Endothelial cell of umbilical vein (primary cell): ENCODE data around the gene STC2. TPM values are rescaled to one million over a fixed set of nuclear protein-coding genes. Genes with fewer than 3 reads are reported as not detected.

Source experiments
- BruUV-seq: library from RNA; stranded (reverse); fragments of 400-500 nt; replicated peaks from 2 replicates; lab custom pipeline; 2021; lab: Mats Ljungman, UMichigan
- CTCF ChIA-PET: fragments of 300-600, 350-600 bp; sonication (Branson Sonifier 250); formaldehyde crosslinking; loops from one replicate; lab custom pipeline; 2021; ENCODE audit warnings: antibody characterized with exemption, inconsistent platforms; lab: Charles Lee
- POLR2A ChIA-PET: fragments of 300-600, 350-600 bp; sonication (Branson Sonifier 250); formaldehyde crosslinking; loops from one replicate; lab custom pipeline; 2021; ENCODE audit warnings: antibody characterized with exemption, inconsistent platforms; lab: Charles Lee
- DNase-seq: peaks from one replicate; pipeline ENCODE4 v3.0.0-alpha.2; 2011; ENCODE audit warnings: low read depth, low spot score
- FAIRE-seq: peaks from 2 replicates; lab custom pipeline; 2011; peaks lifted over from hg19 to GRCh38; lab: Jason Lieb, UNC
- H2AFZ ChIP-seq: 2 replicates; pipeline ENCODE4 v1.6.0; 2012; ENCODE audit warnings: low read depth, low read length, control low read depth, inconsistent platforms
- H3K27ac ChIP-seq: 2 replicates; pipeline ENCODE4 v1.5.1; 2011; ENCODE audit warnings: low read depth, mild to moderate bottlenecking, control low read depth, low read length, moderate library complexity; ENCODE audit not compliant: insufficient read depth
- H3K27me3 ChIP-seq, 2 experiments: 2 replicates each; pipeline versions ENCODE4 v1.6.0 to v1.6.1; 2011; ENCODE audit warnings: low read length in 2 of 2, mixed read lengths in 1 of 2; ENCODE audit not compliant: control insufficient read depth in 2 of 2, insufficient read depth in 2 of 2
- H3K36me3 ChIP-seq, 2 experiments: 2 replicates in 1 of 2; 3 replicates in 1 of 2; pipeline ENCODE4 v1.5.1; 2011; ENCODE audit warnings: low read length in 2 of 2, mild to moderate bottlenecking in 1 of 2, moderate library complexity in 1 of 2; ENCODE audit not compliant: control insufficient read depth in 2 of 2, insufficient read depth in 2 of 2; ENCODE audit errors: extremely low read depth in 1 of 2
- H3K4me1 ChIP-seq: 3 replicates; pipeline ENCODE4 v1.5.1; 2011; ENCODE audit warnings: mild to moderate bottlenecking, low read length; ENCODE audit not compliant: control insufficient read depth, insufficient read depth; ENCODE audit errors: extremely low read depth
- H3K4me2 ChIP-seq: 2 replicates; pipeline ENCODE4 v1.6.1; 2011; ENCODE audit warnings: low read length, control low read depth, mixed read lengths; ENCODE audit not compliant: insufficient read depth
- H3K4me3 ChIP-seq, 3 experiments: fragments of 200-600 bp in 1 of 3; sonication (generic), shearing (Covaris generic) in 1 of 3; replicated peaks in 1 of 3; 2 replicates each; pipeline ENCODE4 v1.5.1; 2011 to 2016; ENCODE audit warnings: control low read depth in 3 of 3, low read length in 3 of 3, mild to moderate bottlenecking in 2 of 3, inconsistent platforms in 1 of 3, low read depth in 1 of 3, moderate library complexity in 1 of 3; ENCODE audit not compliant: insufficient read depth in 1 of 3
- H3K79me2 ChIP-seq: 2 replicates; pipeline ENCODE4 v1.6.0; 2012; ENCODE audit warnings: low read length, inconsistent platforms; ENCODE audit not compliant: control insufficient read depth, insufficient read depth
- H3K9ac ChIP-seq: replicated peaks from 2 replicates; pipeline ENCODE3; 2011; ENCODE audit warnings: low read length, control low read depth; ENCODE audit not compliant: insufficient read depth; ENCODE audit errors: extremely low read depth
- H3K9me1 ChIP-seq: replicated peaks from 3 replicates; pipeline ENCODE4 v1.6.0; 2011; ENCODE audit warnings: mild to moderate bottlenecking, low read length; ENCODE audit not compliant: control insufficient read depth, insufficient read depth; ENCODE audit errors: extremely low read depth
- H3K9me3 ChIP-seq: replicated peaks from 2 replicates; pipeline ENCODE4 v1.5.1; 2012; ENCODE audit warnings: low read length, inconsistent platforms; ENCODE audit not compliant: control insufficient read depth, insufficient read depth
- H4K20me1 ChIP-seq: replicated peaks from 2 replicates; pipeline ENCODE3; 2011; ENCODE audit warnings: mild to moderate bottlenecking, low read length; ENCODE audit not compliant: control insufficient read depth, insufficient read depth; ENCODE audit errors: extremely low read depth
- CTCF ChIP-seq, 2 donors: IDR thresholded peaks; 1 replicate in 1 of 2; 2 replicates in 1 of 2; pipeline ENCODE4 v1.5.1; 2011; ENCODE audit warnings: low read length in 2 of 2, mild to moderate bottlenecking in 2 of 2, moderate library complexity in 2 of 2, control low read depth in 1 of 2, inconsistent platforms in 1 of 2, low read depth in 1 of 2; ENCODE audit not compliant: insufficient read depth in 1 of 2; ENCODE audit errors: extremely low read depth in 1 of 2
- EZH2 ChIP-seq: IDR thresholded peaks from 2 replicates; pipeline ENCODE4 v1.6.1; 2012; ENCODE audit warnings: borderline replicate concordance, low read depth, mild to moderate bottlenecking, moderate library complexity, low read length, inconsistent platforms; ENCODE audit not compliant: severe bottlenecking
- FOS ChIP-seq: IDR thresholded peaks from 2 replicates; pipeline ENCODE4 v1.6.1; 2011; ENCODE audit warnings: mild to moderate bottlenecking, low read length, moderate library complexity, borderline replicate concordance; ENCODE audit not compliant: insufficient read depth
- GATA2 ChIP-seq: IDR thresholded peaks from 2 replicates; pipeline ENCODE4 v1.7.0; 2011; ENCODE audit warnings: low read depth, mild to moderate bottlenecking, moderate library complexity, mixed read lengths, low read length; ENCODE audit not compliant: insufficient read length, insufficient read depth
- JUN ChIP-seq: IDR thresholded peaks from 2 replicates; pipeline ENCODE4 v1.6.1; 2011; ENCODE audit warnings: borderline replicate concordance, low read depth; ENCODE audit not compliant: insufficient read length, insufficient read depth
- MAX ChIP-seq: IDR thresholded peaks from 2 replicates; pipeline ENCODE4 v1.6.1; 2011; ENCODE audit not compliant: insufficient read depth, insufficient read length
- MYC ChIP-seq: IDR thresholded peaks from one replicate; pipeline ENCODE4 v1.6.1; 2011; ENCODE audit warnings: mild to moderate bottlenecking, low read depth, low read length
- POLR2A ChIP-seq: IDR thresholded peaks from 2 replicates; pipeline ENCODE4 v1.6.1; 2012; ENCODE audit warnings: low read depth, mild to moderate bottlenecking, control low read depth, low read length
- POLR2AphosphoS5 ChIP-seq: IDR thresholded peaks from 2 replicates; pipeline ENCODE4 v1.6.1; 2012; ENCODE audit warnings: low read depth, mild to moderate bottlenecking, control low read depth, low read length, moderate library complexity; ENCODE audit not compliant: insufficient read depth
- dilution Hi-C: fragments of 300-500 bp; cut with MboI; formaldehyde crosslinking; loops from one replicate; pipeline ENCODE4 v1.15.0; 2019; ENCODE audit warnings: low sequenced_read_pairs; ENCODE audit not compliant: extremely low pct_ligation_motif_present
- intact Hi-C: fragments of 100-400 bp; cut with micrococcal nuclease; formaldehyde crosslinking; loops from one replicate; pipeline ENCODE4 v1.10.0; 2022
- polyA plus RNA-seq, 4 experiments: library from polyadenylated mRNA; depleted of rRNA in 3 of 4; stranded (reverse) in 3 of 4; unstranded in 1 of 4; fragments of >200 nt; gene quantifications; 2 replicates each; pipeline versions ENCODE4 v1.2.1 to v1.2.3, GENCODE V29; 2011 to 2012; ENCODE audit warnings: missing spikeins in 1 of 4
- total RNA-seq: library from RNA; stranded (reverse); gene quantifications from 2 replicates; pipeline ENCODE4 v1.2.3, GENCODE V29; 2021

STC2 gene
- total and polyA plus RNA-seq, 2 donors (not counting 3 experiments of a cell fraction or from before 2014, with no cell fraction given), result 19.0 to 26.9 TPM

GRCh38 chr5:173296737-173297676, 31.2 kb downstream of the STC2 start:
- Histone ChIP-seq H3K27me3 (no peaks in the 10 kb centered on the region), H4K20me1 (no peaks in the 10 kb centered on the region), H3K9me3 (no peaks in the 10 kb centered on the region), H3K9ac (no peak overlapping the region), H3K79me2 (no peaks in the 10 kb centered on the region), H3K4me1 (peaks cover 23% of the 10 kb centered on the region), H2AFZ (no peak overlapping the region), H3K4me3 (no peak overlapping the region), H3K4me2 (no peak overlapping the region), H3K9me1 (no peaks in the 10 kb centered on the region), H3K27ac (no peak overlapping the region), H3K36me3 (no peaks in the 10 kb centered on the region)
- dilution Hi-C loops (no loop called here), intact Hi-C loops (loop anchor here (1.0 kb wide), 1 partner anchor 676 kb away; no protein-coding TSS in a partner anchor)
- no peak for DNase-seq
- CTCF ChIA-PET, result interaction anchor here (1.5 to 10.0 kb wide), 6 partner anchors 9 to 1015 kb away, joined by 3 to 428 read pairs (median 10); partner anchors contain the start of gene STC2
- TF ChIP-seq JUN (no peak), MAX (no peak), POLR2A (no peak), GATA2 (no peak), EZH2 (no peak)
- BruUV-seq, result no TSS peak
- POLR2A ChIA-PET, result no interaction called here
- FAIRE-seq, result no peak

- Histone ChIP-seq H3K36me3 (no peaks in the 10 kb centered on the region), H4K20me1 (no peaks in the 10 kb centered on the region), H3K4me3 (no peak overlapping the region), H3K4me2 (no peak overlapping the region), H3K9me3 (no peaks in the 10 kb centered on the region), H3K4me1 (peaks cover 22% of the 10 kb centered on the region), H3K27me3 (no peaks in the 10 kb centered on the region), H3K27ac (no peak overlapping the region), H3K79me2 (no peaks in the 10 kb centered on the region), H2AFZ (no peak overlapping the region), H3K9me1 (no peaks in the 10 kb centered on the region), H3K9ac (no peak overlapping the region)
- ChIA-PET CTCF (interaction anchor here (1.2 to 10.0 kb wide), 8 partner anchors 10 to 1016 kb away, joined by 3 to 428 read pairs (median 7); partner anchors contain the start of gene STC2), POLR2A (no interaction called here)
- no peak for DNase-seq
- dilution Hi-C loops, result no loop called here
- FAIRE-seq, result no peak
- intact Hi-C loops, result loop anchor here (1.0 kb wide), 1 partner anchor 678 kb away; no protein-coding TSS in a partner anchor
- TF ChIP-seq CTCF (IDR thresholded peaks at IDR 0.05; ENCODE audit: extremely low read depth in 1 of 2, insufficient read depth in 1 of 2, low read depth in 1 of 2, low read length in 2 of 2) (no peak), MYC (no peak), EZH2 (no peak), FOS (no peak), JUN (no peak), MAX (no peak), POLR2AphosphoS5 (no peak), POLR2A (no peak), GATA2 (no peak)
- BruUV-seq, result no TSS peak
These were observed 32.4 kb downstream of the STC2 start for GRCh38 chr5:173295796-173296195.
